CD4-positive, CD25-positive, alpha-beta regulatory T cell (primary cell): ENCODE measurements around the gene SORBS2. TPM values are rescaled to one million over a fixed set of nuclear protein-coding genes. Genes with fewer than 3 reads are reported as not detected.

Experiments used
- ATAC-seq, 2 donors: fragments of 150-1000 bp; cut with Tn5 transposase; one replicate each; pipeline ENCODE4 v1.10.0; 2021; ENCODE audit warnings: low read depth in 2 of 2, moderate number of reproducible peaks in 2 of 2, moderate library complexity in 1 of 2
- DNase-seq, 3 donors: peaks; one replicate each; pipeline versions ENCODE4 v3.0.0 to v3.0.0-alpha.2; 2012 to 2022; ENCODE audit warnings: mixed read lengths in 1 of 3
- H3K27ac ChIP-seq: one replicate; pipeline ENCODE4 v1.7.0; 2013; ENCODE audit warnings: mild to moderate bottlenecking, low read length; ENCODE audit not compliant: insufficient read depth, poor library complexity, severe bottlenecking
- H3K27me3 ChIP-seq: one replicate; pipeline ENCODE4 v1.7.0; 2013; ENCODE audit warnings: low read length; ENCODE audit not compliant: control insufficient read depth, insufficient read depth
- H3K36me3 ChIP-seq: one replicate; pipeline ENCODE4 v1.7.0; 2013; ENCODE audit warnings: mild to moderate bottlenecking, low read length, moderate library complexity; ENCODE audit not compliant: control insufficient read depth, insufficient read depth
- H3K4me1 ChIP-seq: 2 replicates; pipeline ENCODE4 v1.7.0; 2013; ENCODE audit warnings: mild to moderate bottlenecking, low read length; ENCODE audit not compliant: insufficient read depth, control insufficient read depth, poor library complexity, severe bottlenecking
- H3K4me3 ChIP-seq: one replicate; pipeline ENCODE4 v1.7.0; 2013; ENCODE audit warnings: low read depth, mild to moderate bottlenecking, low read length, moderate library complexity
- H3K9me3 ChIP-seq, 2 experiments: 1 replicate in 1 of 2; 2 replicates in 1 of 2; pipeline ENCODE4 v1.7.0; 2013; ENCODE audit warnings: low read length in 2 of 2, mild to moderate bottlenecking in 1 of 2, moderate library complexity in 1 of 2; ENCODE audit not compliant: control insufficient read depth in 2 of 2
- H3K27ac Mint-ChIP-seq, 3 donors: one replicate each; pipeline ENCODE4 v1.8.0; 2020 to 2022; ENCODE audit warnings: mild to moderate bottlenecking in 3 of 3, mixed read lengths in 3 of 3, moderate library complexity in 2 of 3
- H3K27me3 Mint-ChIP-seq: one replicate; pipeline ENCODE4 v1.8.0; 2022; ENCODE audit warnings: mild to moderate bottlenecking, mixed read lengths
- H3K36me3 Mint-ChIP-seq: one replicate; pipeline ENCODE4 v1.8.0; 2020; ENCODE audit warnings: mixed read lengths
- H3K4me1 Mint-ChIP-seq, 4 donors: one replicate each; pipeline ENCODE4 v1.8.0; 2020 to 2022; ENCODE audit warnings: mixed read lengths in 4 of 4, mild to moderate bottlenecking in 1 of 4
- H3K4me3 Mint-ChIP-seq, 4 donors: one replicate each; pipeline ENCODE4 v1.8.0; 2020 to 2022; ENCODE audit warnings: mild to moderate bottlenecking in 4 of 4, mixed read lengths in 4 of 4, moderate library complexity in 3 of 4
- H3K9me3 Mint-ChIP-seq, 7 donors: one replicate each; pipeline ENCODE4 v1.8.0; 2020 to 2022; ENCODE audit warnings: mixed read lengths in 7 of 7, mild to moderate bottlenecking in 3 of 7, moderate library complexity in 2 of 7
- polyA plus RNA-seq, 4 donors: library from polyadenylated mRNA; unstranded; fragments of 300-500 nt; fragmentation: Illumina TruSeq; gene quantifications; one replicate each; pipeline ENCODE4 v1.2.3, GENCODE V29; 2021
- total RNA-seq: library from RNA; stranded (reverse); gene quantifications from one replicate; pipeline ENCODE4 v1.2.3, GENCODE V29; 2022

Gene SORBS2
- total and polyA plus RNA-seq, 5 donors from 2014 or later = 0.07 TPM; not detected in 4

DNA sequence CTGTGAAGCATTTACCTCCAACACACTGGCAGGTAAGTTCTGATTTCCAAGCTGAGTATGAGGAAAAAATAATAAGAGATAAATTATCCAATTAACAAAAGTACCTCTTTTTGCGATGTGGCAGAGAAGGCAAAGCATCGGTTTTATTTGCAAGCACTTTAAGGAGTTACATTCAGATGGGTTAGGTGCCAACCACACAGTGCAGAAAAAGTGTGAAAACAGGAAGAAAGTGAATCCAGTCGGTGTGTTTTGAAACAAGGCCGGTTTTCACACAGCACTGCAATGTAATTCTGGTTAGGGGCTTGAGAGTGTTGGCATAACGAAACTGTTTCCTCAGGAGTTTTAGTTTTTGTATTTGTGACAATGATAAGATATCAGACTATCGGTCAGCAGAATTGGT is 145.8 kb downstream of the SORBS2 start:
- Histone ChIP-seq H3K27me3 (no peaks in the 10 kb centered on the region), H3K4me3 (no peak overlapping the region), H3K36me3 (no peaks in the 10 kb centered on the region), H3K9me3 (no peaks in the 10 kb centered on the region), H3K27ac (no peak overlapping the region), H3K4me1 (no peaks in the 10 kb centered on the region)
- no peaks in the 10 kb centered on the region for H3K4me1 Mint-ChIP-seq
- no peak for ATAC-seq
- H3K27me3 Mint-ChIP-seq = peaks cover 5% of the 10 kb centered on the region
- DNase-seq = no peak
- no peak overlapping the region for H3K4me3 Mint-ChIP-seq
- no peaks in the 10 kb centered on the region for H3K36me3 Mint-ChIP-seq
- no peaks in the 10 kb centered on the region for H3K9me3 Mint-ChIP-seq
- H3K27ac Mint-ChIP-seq = peak overlapping the region in 1 of 3 donors; percentile 67

DNA sequence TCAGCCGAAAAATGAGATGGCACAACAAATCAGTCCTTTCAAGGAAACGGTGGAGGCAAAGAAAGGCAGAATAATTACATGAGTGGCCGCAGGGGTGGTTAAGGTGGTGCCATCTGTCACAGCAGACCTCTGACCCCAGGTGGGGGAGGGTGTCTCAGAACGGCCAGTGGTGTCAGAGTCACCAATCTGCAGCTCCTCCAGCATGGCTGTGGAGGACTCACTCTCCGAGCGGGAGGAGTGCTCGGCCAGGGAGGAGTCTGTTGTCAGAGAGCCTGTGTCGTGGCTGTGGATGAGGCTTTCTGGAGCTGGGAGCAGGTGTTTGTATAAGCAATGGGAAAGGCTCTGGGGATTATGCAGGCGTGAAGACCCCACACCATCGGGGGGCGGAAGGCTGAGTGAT is 146.3 kb downstream of the SORBS2 start:
- H3K27me3 ChIP-seq = no peaks in the 10 kb centered on the region
- no peak for DNase-seq
- no peak overlapping the region for H3K4me3 ChIP-seq
- H3K4me1 ChIP-seq = no peaks in the 10 kb centered on the region
- Mint-ChIP-seq H3K4me3 (no peak overlapping the region), H3K4me1 (no peaks in the 10 kb centered on the region), H3K27ac (peak overlapping the region in 1 of 3 donors; percentile 67), H3K36me3 (no peaks in the 10 kb centered on the region), H3K27me3 (peaks cover 5% of the 10 kb centered on the region), H3K9me3 (no peaks in the 10 kb centered on the region)
- H3K9me3 ChIP-seq = no peaks in the 10 kb centered on the region
- no peak for ATAC-seq
- no peak overlapping the region for H3K27ac ChIP-seq
- no peaks in the 10 kb centered on the region for H3K36me3 ChIP-seq

DNA sequence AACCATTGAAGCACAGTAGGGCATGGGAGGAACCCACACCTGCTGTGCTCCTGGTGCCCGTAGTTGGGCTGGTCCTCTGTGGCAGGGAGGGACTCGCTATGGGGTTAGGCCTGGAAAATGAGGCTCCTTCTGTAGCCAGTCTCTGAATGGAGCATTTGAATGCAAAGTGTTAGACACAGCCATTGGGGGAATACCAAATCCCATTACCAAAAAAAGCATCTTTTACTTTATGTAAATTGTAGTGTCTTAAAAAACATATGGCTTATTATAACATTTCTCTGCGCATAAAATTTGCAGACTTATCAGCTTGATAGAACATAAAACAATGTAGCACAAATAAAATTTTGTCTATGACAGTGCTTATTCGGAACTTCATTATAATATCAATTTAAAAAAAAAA is 147.5 kb downstream of the SORBS2 start:
- no peak overlapping the region for H3K4me3 ChIP-seq
- no peaks in the 10 kb centered on the region for H3K4me1 ChIP-seq
- no peaks in the 10 kb centered on the region for H3K27me3 ChIP-seq
- no peaks in the 10 kb centered on the region for H3K4me1 Mint-ChIP-seq
- no peak for ATAC-seq
- H3K4me3 Mint-ChIP-seq = no peak overlapping the region
- peaks cover 5% of the 10 kb centered on the region for H3K27me3 Mint-ChIP-seq
- H3K36me3 Mint-ChIP-seq = no peaks in the 10 kb centered on the region
- H3K27ac Mint-ChIP-seq = no peak overlapping the region
- no peaks in the 10 kb centered on the region for H3K9me3 Mint-ChIP-seq
- H3K9me3 ChIP-seq = no peaks in the 10 kb centered on the region
- no peaks in the 10 kb centered on the region for H3K36me3 ChIP-seq
- no peak for DNase-seq
- H3K27ac ChIP-seq = no peak overlapping the region

DNA sequence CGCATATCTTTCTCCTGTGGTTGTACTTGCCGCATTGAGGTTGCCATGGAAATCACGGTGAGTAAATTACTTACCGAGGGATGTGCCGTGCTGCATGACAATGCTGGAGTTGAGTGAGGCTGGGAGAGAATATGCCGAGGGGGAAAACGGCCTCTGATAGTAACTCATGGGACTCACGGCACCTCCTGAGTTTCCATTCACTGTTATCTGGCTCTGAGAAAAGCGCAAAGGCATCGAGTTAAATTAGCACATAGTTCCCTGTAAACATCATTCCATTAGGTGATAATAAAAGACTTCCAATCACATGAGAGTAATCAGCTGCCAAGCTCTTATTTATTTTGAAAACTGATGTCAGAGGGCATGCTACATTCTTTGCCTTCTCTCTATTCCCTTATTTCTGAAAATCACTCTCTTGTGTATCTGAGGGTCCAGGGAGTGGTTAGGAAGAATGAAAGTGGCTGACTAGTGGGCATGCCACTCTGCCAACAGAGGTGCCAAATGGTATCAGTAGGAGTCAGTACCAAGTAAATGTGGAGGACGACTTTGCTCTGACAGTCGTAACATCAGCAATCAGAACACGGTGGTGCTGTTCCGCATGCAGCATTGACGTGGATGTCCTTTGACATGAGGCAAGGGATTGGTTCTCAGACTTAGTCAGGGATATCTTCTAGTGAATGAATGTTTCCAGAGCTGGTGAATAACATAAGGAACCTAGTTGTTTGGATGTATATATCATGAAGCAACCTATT is 149.8 kb downstream of the SORBS2 start:
- no peaks in the 10 kb centered on the region for H3K4me1 Mint-ChIP-seq
- no peaks in the 10 kb centered on the region for H3K4me1 ChIP-seq
- H3K4me3 ChIP-seq = no peak overlapping the region
- H3K9me3 ChIP-seq = no peaks in the 10 kb centered on the region
- no peak overlapping the region for H3K4me3 Mint-ChIP-seq
- H3K36me3 Mint-ChIP-seq = no peaks in the 10 kb centered on the region
- no peaks in the 10 kb centered on the region for H3K9me3 Mint-ChIP-seq
- no peak overlapping the region for H3K27ac ChIP-seq
- no peaks in the 10 kb centered on the region for H3K27me3 ChIP-seq
- no peaks in the 10 kb centered on the region for H3K36me3 ChIP-seq
- ATAC-seq = no peak
- no peak overlapping the region for H3K27ac Mint-ChIP-seq
- DNase-seq = no peak
- no peaks in the 10 kb centered on the region for H3K27me3 Mint-ChIP-seq

DNA sequence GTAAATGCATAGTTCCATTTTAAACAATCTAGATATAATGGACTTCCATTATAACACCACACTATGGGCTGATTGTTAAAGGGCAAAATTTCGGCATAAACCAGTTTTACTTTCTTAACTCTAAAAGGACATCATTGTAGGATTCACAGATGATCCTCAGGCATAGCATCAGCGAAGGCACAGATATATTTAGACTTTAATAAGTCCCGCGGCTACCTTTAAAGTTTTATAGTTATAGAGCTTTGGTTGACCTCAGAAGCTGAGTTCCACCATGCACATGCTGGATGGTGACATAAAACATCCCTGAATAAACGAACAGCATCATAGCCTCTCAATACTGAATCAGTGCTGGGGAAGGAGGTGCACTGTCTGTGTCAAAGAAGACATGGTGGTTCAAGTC is 151.7 kb downstream of the SORBS2 start:
- ATAC-seq (no peak), DNase-seq (no peak)
- Histone ChIP-seq H3K36me3 (no peaks in the 10 kb centered on the region), H3K27ac (no peak overlapping the region), H3K27me3 (no peaks in the 10 kb centered on the region), H3K4me1 (no peaks in the 10 kb centered on the region), H3K9me3 (no peaks in the 10 kb centered on the region), H3K4me3 (no peak overlapping the region)
- Mint-ChIP-seq H3K27ac (no peak overlapping the region), H3K4me1 (no peaks in the 10 kb centered on the region), H3K9me3 (no peaks in the 10 kb centered on the region), H3K4me3 (no peak overlapping the region), H3K36me3 (no peaks in the 10 kb centered on the region), H3K27me3 (no peaks in the 10 kb centered on the region)

DNA sequence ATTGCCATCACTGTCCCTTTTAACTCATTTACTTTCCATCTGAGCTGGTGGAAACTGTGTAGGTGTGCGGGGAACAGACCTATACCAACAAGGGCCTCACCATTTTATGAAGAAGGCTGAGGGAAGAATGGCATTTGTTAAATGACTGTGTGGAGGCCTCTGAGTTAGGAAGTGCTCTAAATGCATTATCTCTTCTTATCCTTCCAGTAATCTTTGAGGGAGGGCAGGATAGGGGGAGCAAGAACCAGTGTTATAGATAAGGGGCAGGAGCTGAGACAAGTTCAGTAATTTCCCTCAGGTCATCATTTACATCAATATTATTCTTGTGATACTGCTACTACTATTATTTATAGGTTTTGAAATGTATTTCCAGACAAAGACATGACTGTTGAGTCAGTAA is 154.3 kb downstream of the SORBS2 start:
- no peaks in the 10 kb centered on the region for H3K9me3 ChIP-seq
- H3K27ac ChIP-seq = no peak overlapping the region
- H3K36me3 ChIP-seq = no peaks in the 10 kb centered on the region
- no peak for DNase-seq
- no peaks in the 10 kb centered on the region for H3K27me3 ChIP-seq
- H3K4me1 Mint-ChIP-seq = no peaks in the 10 kb centered on the region
- no peak overlapping the region for H3K27ac Mint-ChIP-seq
- H3K9me3 Mint-ChIP-seq = peaks cover 0 to 1% (median 0%) of the 10 kb centered on the region in 7 donors
- H3K36me3 Mint-ChIP-seq = no peaks in the 10 kb centered on the region
- H3K4me3 ChIP-seq = no peak overlapping the region
- no peaks in the 10 kb centered on the region for H3K4me1 ChIP-seq
- ATAC-seq = no peak
- no peak overlapping the region for H3K4me3 Mint-ChIP-seq
- H3K27me3 Mint-ChIP-seq = no peaks in the 10 kb centered on the region

DNA sequence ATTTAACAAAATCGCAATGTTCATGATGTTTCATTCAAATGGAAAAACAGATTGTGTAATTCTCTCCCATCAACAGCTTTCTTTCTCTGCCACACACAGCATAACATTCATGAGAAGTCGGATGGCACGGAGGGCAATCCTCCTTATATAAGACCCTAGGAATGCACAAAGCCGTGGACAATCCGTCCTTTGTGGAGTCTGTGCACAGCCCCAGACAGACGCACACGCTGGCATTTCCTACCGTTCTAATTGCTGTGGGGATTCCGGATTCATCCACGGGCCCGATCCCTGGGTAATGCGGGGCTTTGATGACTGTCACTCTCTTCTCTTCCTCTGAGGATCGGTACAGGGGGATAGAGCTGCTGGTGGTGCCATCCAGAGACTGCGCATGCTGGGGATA is 154.8 kb downstream of the SORBS2 start:
- no peak for ATAC-seq
- Histone ChIP-seq H3K27me3 (no peaks in the 10 kb centered on the region), H3K9me3 (no peaks in the 10 kb centered on the region), H3K4me1 (no peaks in the 10 kb centered on the region), H3K36me3 (no peaks in the 10 kb centered on the region), H3K4me3 (no peak overlapping the region), H3K27ac (no peak overlapping the region)
- H3K27ac Mint-ChIP-seq = peak overlapping the region in 1 of 3 donors; percentile 4
- DNase-seq = no peak
- no peaks in the 10 kb centered on the region for H3K27me3 Mint-ChIP-seq
- H3K4me1 Mint-ChIP-seq = no peaks in the 10 kb centered on the region
- peaks cover 0 to 1% (median 0%) of the 10 kb centered on the region in 7 donors for H3K9me3 Mint-ChIP-seq
- no peak overlapping the region for H3K4me3 Mint-ChIP-seq
- H3K36me3 Mint-ChIP-seq = no peaks in the 10 kb centered on the region

DNA sequence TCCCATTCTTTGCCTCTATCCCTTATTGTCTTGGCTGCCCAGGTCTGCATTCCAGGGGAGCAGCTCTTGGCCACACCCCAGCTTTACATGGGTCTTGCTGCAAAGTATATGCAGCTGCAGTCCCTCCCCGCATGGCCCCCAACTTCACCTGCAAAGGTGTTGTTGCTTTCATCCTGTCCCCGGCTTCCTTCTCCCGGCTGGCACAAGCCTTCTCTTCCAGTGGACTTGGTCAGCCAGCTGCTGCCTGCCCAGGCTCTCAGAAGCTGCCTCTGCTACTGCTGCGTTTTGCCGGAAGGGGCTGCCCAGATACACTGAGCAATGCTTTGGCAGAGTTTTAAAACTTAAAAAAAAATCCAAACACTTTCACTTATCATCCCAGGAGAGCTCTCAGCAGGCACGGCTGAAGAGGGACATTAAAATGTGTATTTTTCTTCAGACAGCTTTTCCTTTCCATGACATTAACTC is 155.5 kb downstream of the SORBS2 start:
- H3K4me3 Mint-ChIP-seq = no peak overlapping the region
- H3K4me1 Mint-ChIP-seq = no peaks in the 10 kb centered on the region
- H3K27me3 Mint-ChIP-seq = no peaks in the 10 kb centered on the region
- ATAC-seq (no peak), DNase-seq (no peak)
- H3K36me3 Mint-ChIP-seq = no peaks in the 10 kb centered on the region
- peaks cover 0 to 1% (median 0%) of the 10 kb centered on the region in 7 donors for H3K9me3 Mint-ChIP-seq
- H3K9me3 ChIP-seq = no peaks in the 10 kb centered on the region
- no peak overlapping the region for H3K4me3 ChIP-seq
- no peaks in the 10 kb centered on the region for H3K27me3 ChIP-seq
- H3K4me1 ChIP-seq = no peaks in the 10 kb centered on the region
- H3K36me3 ChIP-seq = no peaks in the 10 kb centered on the region
- no peak overlapping the region for H3K27ac Mint-ChIP-seq
- H3K27ac ChIP-seq = no peak overlapping the region
